ENCODE data around the gene ASRGL1. TPM values are rescaled to one million over a fixed set of nuclear protein-coding genes. Genes with fewer than 3 reads are reported as not detected.
A peak's percentile ranks its signal among the peaks of the same experiment; 100 is the strongest.

Gene ASRGL1
- total RNA-seq, 3 donors from 2014 or later (not counting 1 experiment from before 2014, with no cell fraction given): 1.9 to 9.7 (median 3.4) TPM

GRCh38 chr11:62398011-62398994, 61.1 kb downstream of the ASRGL1 start:
- ATAC-seq: no peak
- 60% methylated on average over 22 of the region's 22 CpGs for WGBS (ENCODE audit: insufficient coverage)
- H3K27ac Mint-ChIP-seq: no peak overlapping the region
- Histone ChIP-seq H3K36me3 (ENCODE audit: control insufficient read depth, insufficient read depth, low read length) (no peaks in the 10 kb centered on the region), H3K27me3 (ENCODE audit: control insufficient read depth, insufficient read depth, low read length) (no peaks in the 10 kb centered on the region), H3K27ac (ENCODE audit: low read length) (no peak overlapping the region), H3K4me3 (ENCODE audit: low read length) (no peak overlapping the region), H3K9me3 (ENCODE audit: control insufficient read depth, insufficient read depth, low read length) (no peaks in the 10 kb centered on the region), H3K4me1 (ENCODE audit: control insufficient read depth, insufficient read depth, low read length) (peaks cover 30% of the 10 kb centered on the region)
- no peak for TF ChIP-seq CTCF (IDR thresholded peaks at IDR 0.05)
- H3K4me3 Mint-ChIP-seq: no peak overlapping the region
- no peak for DNase-seq
- H3K27me3 Mint-ChIP-seq (ENCODE audit: low read depth in 2 of 2): no peaks in the 10 kb centered on the region
- H3K36me3 Mint-ChIP-seq: no peaks in the 10 kb centered on the region
- H3K4me1 Mint-ChIP-seq: peaks cover 15 to 31% of the 10 kb centered on the region in 2 donors
- H3K9me3 Mint-ChIP-seq: no peaks in the 10 kb centered on the region
- intact Hi-C loops (cut with micrococcal nuclease): loop anchor here (10.0 kb wide), 1 partner anchor 466 kb away; no protein-coding TSS in a partner anchor

- no peak overlapping the region for H3K27ac ChIP-seq (ENCODE audit: low read length)
- Mint-ChIP-seq H3K36me3 (no peaks in the 10 kb centered on the region), H3K4me1 (peaks cover 15 to 31% of the 10 kb centered on the region in 2 donors), H3K27ac (peak overlapping the region in 1 of 2 donors; percentile 38), H3K4me3 (no peak overlapping the region), H3K27me3 (ENCODE audit: low read depth in 2 of 2) (no peaks in the 10 kb centered on the region), H3K9me3 (no peaks in the 10 kb centered on the region)
- H3K9me3 ChIP-seq (ENCODE audit: control insufficient read depth, insufficient read depth, low read length): no peaks in the 10 kb centered on the region
- H3K27me3 ChIP-seq (ENCODE audit: control insufficient read depth, insufficient read depth, low read length): no peaks in the 10 kb centered on the region
- peak in 1 of 2 donors; percentile 28 for DNase-seq
- TF ChIP-seq CTCF (IDR thresholded peaks at IDR 0.05): no peak
- no peak overlapping the region for H3K4me3 ChIP-seq (ENCODE audit: low read length)
- intact Hi-C loops (cut with micrococcal nuclease): loop anchor here (10.0 kb wide), 1 partner anchor 465 kb away; no protein-coding TSS in a partner anchor
- 58% methylated on average over 10 of the region's 10 CpGs for WGBS (ENCODE audit: insufficient coverage)
- H3K4me1 ChIP-seq (ENCODE audit: control insufficient read depth, insufficient read depth, low read length): peaks cover 30% of the 10 kb centered on the region
- H3K36me3 ChIP-seq (ENCODE audit: control insufficient read depth, insufficient read depth, low read length): no peaks in the 10 kb centered on the region
- ATAC-seq: no peak
Measured at GRCh38 chr11:62399172-62399877, 62.1 kb downstream of the ASRGL1 start.

- Mint-ChIP-seq H3K36me3 (no peaks in the 10 kb centered on the region), H3K4me1 (peaks cover 13 to 27% of the 10 kb centered on the region in 2 donors), H3K9me3 (no peaks in the 10 kb centered on the region), H3K27ac (no peak overlapping the region), H3K27me3 (ENCODE audit: low read depth in 2 of 2) (no peaks in the 10 kb centered on the region), H3K4me3 (no peak overlapping the region)
- no peak for TF ChIP-seq CTCF (IDR thresholded peaks at IDR 0.05)
- ATAC-seq (no peak), DNase-seq (no peak)
- H3K27me3 ChIP-seq (ENCODE audit: control insufficient read depth, insufficient read depth, low read length): no peaks in the 10 kb centered on the region
- peaks cover 30% of the 10 kb centered on the region for H3K4me1 ChIP-seq (ENCODE audit: control insufficient read depth, insufficient read depth, low read length)
- 88% methylated on average over 7 of the region's 7 CpGs for WGBS (ENCODE audit: insufficient coverage)
- intact Hi-C loops (cut with micrococcal nuclease): loop anchor here (10.0 kb wide), 1 partner anchor 465 kb away; no protein-coding TSS in a partner anchor
- no peaks in the 10 kb centered on the region for H3K9me3 ChIP-seq (ENCODE audit: control insufficient read depth, insufficient read depth, low read length)
- H3K36me3 ChIP-seq (ENCODE audit: control insufficient read depth, insufficient read depth, low read length): no peaks in the 10 kb centered on the region
- H3K27ac ChIP-seq (ENCODE audit: low read length): no peak overlapping the region
- H3K4me3 ChIP-seq (ENCODE audit: low read length): no peak overlapping the region
Measured at GRCh38 chr11:62399878-62400266, 62.6 kb downstream of the ASRGL1 start.
